HG03175 (cell line): ENCODE measurements around the gene ITGB1BP1.

Source experiments
- ATAC-seq: cut with Tn5 transposase; IDR thresholded peaks from one replicate; pipeline ENCODE4 v1.9.1; 2021; ENCODE audit warnings: mild to moderate bottlenecking, moderate library complexity; ENCODE audit not compliant: unreplicated experiment

ITGB1BP1 gene, protein sequence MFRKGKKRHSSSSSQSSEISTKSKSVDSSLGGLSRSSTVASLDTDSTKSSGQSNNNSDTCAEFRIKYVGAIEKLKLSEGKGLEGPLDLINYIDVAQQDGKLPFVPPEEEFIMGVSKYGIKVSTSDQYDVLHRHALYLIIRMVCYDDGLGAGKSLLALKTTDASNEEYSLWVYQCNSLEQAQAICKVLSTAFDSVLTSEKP

DNA sequence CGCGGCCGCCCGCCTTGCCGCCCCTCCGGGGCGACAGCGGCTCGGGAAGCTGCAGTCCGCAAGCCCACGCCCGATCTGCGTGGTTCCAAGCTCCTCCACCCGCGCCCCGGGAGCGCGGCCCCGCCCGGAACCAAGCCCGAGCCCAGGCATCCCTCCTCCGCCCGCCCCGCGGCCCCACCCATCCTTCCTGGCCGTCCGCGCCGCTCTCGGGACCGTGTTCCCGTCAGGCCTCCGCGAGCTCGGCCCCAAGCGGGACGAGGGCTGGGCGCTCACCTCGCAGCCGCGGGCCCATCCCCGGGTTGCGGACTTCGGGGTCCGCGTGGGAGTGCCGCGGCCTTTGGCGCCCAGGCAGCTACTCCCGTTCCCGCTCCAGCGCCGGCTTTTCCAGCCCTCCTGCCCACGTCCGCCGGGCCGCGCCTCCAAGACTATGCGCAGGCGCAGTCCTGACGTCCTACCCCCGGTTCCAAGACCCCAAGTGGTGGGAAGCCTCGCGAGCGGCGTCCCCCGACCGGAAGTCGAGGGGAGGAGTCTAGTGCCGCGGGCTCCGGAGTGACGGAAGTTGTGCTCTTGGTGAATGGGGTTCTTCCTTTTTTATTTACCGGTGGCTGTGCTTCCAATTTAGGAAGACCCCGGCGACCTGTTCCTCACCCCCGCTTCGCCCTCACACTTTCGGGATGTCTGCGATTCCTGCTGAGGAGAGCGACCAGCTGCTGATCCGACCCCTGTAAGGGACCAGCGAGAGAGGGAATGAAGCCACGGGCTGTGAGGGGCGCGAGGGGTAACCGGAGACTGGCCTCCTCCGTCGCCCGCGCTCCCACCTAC is at the start of gene ITGB1BP1, which contains the start of gene CPSF3:
Gene ITGB1BP1 (minus strand): TSS at position 429 of the 822 bp plus-strand sequence. CDS start 4,831 bp downstream, outside the sequence.
Gene CPSF3 (plus strand): TSS at position 555 of the 822 bp plus-strand sequence. CDS start 120 bp downstream, at position 675.
- ATAC-seq, result peak; percentile 90

DNA sequence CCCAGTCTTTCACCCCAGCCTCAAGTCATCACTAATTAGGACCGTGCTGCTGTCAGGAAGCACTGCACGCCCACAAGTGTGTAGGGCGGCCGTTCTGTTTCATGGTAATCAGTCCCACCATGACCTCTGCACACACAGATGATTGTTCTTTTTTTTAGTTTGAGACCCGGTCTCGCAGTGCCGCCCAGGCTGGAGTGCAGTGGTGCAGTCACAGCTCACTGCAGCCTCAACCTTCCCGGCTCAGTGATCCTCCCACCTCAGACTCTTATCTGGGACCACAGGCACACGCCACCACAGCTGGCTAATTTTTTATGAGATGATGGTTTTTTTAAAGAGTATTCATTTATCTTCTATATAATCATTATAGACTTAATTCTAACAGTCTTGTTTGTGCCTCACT is 49.2 kb upstream of the ITGB1BP1 start:
- ATAC-seq, result no peak

DNA sequence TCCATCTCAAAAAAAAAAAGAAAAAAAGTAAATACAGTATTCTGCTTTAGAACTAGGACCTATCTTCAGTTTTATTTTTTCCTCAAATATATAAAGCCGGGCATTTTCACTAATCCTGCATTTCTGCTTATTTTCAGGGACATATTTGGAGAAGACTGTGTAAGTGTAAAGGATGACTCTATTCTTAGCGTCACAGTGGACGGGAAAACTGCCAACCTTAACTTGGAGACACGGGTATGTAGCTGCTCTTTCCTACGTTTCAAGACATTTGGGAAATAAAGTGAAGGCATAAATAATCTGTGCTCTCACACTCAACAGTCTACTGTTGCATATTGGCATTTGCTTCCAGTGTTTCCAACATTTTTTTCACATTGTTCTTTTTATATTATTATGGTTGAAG is 47.9 kb upstream of the ITGB1BP1 start:
- no peak for ATAC-seq

DNA sequence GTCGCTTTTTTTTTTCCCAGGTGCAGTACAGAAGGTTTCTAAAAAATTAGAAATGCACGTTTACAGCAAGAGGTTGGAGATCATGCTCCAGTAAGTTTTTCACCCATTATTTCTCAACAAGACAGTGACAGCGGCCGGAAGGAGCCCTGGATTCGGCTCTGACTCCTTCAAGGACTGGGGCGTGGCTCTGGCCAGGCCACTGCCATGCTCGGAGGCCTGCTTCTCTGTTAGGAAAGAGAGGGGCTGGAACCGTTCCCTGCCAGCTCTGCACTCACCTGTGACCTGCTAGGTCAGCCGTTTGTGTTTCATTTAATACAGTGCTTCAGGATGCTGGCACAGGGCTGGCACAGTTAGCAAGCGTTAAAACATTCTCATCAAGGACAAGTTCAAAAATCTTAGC is 44.4 kb upstream of the ITGB1BP1 start:
- ATAC-seq, result no peak

DNA sequence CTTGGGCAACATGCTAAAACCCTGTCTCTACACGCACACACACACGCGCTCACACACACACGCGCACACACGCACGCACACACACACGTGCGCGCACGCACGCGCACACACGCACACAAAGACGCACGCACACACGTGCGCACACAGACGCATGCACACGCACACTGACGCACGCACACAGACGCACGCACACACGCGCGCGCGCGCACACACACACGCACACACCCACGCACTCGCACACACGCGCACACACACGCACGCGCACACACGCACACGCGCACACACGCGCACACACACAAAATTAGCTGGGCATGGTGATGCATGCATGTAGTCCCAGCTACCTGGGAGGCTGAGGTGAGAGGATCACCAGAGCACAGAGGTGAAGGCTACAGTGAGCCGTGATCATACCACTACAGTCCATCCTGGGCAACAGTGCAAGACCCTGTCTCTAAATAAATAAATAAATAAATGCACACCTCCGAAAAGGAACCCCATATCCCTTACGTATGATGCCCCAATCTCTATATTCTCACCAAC is 42.9 kb upstream of the ITGB1BP1 start:
- ATAC-seq, result no peak

DNA sequence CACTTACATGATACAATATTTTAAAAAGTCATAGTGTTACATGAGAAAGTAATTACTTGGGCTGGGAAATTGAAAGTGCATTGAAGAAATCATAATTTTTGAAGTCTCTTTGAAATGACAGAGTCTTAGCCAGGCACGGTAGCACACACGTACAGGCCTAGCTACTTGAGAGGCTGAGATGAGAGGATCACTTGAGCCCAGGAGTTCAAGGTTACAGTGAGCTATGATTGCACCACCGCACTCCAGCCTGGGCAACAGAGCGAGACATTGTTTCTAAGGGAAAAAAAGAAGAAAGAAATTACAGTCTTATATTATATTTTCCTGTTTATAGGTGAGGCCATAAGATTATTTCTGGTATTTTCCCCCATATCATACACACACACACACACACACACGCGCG is 41.8 kb upstream of the ITGB1BP1 start:
- ATAC-seq, result no peak

DNA sequence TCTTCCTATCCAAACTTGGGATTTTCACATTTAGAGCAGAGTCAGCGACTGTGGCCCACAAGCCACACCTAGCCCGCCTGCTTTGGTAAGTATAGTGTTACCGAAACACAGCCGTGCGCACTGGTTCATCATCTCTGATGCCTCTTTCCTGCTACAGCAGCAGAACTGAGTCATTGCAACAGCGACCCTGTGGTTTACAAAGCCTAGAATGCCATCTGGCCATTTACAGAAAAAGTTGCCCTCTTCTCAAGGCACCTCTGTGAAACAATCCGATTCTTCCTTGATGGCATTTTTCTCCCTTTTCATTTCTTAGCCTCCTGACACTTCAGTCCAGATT is 40.3 kb upstream of the ITGB1BP1 start:
- ATAC-seq, result peak; percentile 55

DNA sequence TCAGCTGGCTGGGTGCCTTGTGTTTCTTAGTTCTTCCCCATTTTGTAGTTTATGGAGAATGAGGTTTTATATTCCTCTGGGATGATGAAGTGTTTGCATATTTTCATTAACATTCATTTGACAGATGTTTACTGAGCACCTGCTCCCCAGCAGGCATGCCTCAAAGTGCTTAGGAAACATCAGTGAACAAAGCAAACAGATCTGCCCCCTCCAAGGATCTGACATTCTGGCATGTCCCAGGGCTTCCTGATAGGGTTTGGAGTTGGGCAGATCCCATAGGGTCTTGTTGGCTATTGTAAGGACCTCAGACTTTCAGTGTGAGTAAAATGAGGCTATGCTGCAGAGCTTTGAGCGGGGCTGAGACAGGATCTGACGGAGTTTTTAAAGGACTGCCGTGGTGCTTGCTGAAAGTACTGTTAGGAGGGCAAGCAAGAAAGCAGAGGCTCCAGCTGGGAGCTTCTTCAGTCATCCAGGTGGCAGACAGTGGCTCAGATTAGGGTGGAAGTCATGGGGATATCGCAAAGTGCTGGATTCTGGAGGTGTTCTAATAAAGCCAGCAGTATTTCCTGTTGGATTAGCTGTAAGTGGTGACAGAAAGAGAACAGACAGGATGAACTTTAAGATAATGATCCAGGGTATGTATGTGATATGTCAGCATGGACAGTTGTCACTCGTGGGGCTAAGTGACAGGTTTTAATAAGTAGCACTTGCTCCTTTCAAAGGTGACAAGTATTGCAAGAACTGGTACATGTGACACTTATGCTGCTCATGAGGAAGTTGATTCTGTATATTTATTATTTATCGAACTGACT is 39.8 kb upstream of the ITGB1BP1 start:
- peak; percentile 25 for ATAC-seq

DNA sequence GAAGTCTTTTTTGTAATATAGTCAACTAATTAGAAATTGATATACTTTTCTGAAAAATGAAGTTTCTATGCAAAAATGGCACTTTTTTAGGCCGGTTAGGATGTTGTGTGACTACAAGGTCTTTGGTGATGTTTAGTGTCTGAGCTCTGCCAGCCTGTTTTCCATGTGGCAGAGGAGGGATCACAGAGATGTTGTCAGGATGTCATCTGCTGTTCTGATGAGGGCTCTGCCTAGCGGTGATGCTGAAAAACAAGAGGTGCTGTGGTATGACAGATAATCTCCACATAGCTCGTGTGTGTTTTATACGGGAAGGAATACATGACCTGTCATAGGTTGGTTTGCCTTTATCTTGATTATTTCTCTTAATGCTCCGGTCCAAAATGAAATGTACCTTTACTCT is 39.0 kb upstream of the ITGB1BP1 start:
- ATAC-seq, result no peak

DNA sequence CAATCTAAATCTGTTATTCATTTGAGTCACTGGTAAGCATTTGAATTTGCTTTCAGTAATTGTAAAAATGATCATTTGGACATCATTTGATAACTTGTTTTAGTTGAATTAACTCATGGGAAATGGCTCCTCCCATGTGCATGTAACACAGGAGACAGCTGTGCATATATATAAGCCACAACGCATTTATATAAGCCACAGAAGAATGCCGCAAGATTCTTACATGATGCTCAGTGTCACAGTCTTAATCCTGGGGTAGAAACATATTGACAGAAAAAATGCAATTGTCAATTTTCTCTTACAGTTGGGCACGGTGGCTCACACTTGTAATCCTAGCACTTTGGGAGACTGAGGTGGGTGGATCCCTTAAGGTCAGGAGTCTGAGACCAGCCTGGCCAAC is 37.8 kb upstream of the ITGB1BP1 start:
- no peak for ATAC-seq

DNA sequence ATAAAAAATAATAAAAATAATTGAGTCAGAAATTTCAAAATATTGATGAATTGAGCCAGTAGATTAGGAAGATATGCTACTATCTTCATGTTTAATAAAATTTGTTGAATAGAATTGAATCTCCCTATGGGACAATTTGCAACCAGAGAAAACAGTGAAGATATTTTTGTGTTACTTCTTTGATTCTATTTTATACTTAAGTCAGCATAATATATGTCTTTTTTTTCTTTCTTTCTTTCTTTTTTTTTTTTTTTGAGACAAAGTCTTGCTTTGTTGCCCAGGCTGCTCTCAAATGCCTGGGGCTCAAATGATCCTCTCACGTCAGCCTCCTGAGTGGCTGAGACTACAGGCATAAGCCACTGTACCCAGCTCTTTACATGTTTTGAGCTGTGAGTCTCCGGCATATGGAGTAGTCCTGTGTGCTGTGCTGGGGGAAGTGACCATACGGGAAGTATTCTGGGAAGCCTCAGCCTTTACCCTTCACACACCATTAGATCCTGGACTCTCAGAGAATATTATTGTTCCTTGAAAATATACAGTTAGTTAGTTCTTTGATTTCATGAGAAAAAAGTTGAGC is 37.2 kb upstream of the ITGB1BP1 start:
- no peak for ATAC-seq

DNA sequence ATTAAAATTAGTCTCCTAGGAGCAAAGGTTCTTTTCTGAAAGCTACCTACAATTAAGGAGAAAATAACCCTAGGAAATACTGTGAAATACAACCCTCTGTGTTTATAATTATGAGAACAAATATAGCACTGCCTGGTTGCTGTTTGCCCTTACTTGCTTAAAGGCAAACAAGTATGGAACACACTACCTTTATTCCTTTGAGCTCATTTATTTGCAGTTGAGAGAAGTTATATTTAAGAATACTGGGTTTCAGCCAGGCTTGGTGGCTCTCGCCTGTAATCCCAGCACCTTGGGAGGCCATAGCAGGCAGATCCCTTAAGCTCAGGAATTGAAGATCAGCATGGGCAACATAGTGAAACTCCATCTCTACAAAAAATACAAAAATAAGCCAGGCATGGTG is 27.9 kb upstream of the ITGB1BP1 start:
- ATAC-seq, result no peak

DNA sequence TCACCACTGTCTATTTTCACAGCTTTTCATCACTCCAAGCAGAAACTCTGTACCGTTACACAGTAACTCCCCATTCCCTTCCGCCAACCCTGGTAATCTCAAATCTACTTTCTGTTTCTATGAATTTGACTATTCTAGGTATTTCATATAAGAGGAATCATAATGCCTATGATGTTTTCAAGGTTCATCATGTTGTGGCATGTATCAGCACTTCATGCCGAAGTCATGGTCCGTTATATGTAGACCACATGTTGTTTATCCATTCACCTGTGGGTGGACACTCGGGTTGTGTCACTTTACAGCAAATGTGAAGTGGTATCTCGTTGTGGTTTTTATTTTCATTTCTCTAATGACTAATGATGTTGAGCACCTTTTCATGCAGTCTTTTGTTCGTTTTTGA is 21.8 kb upstream of the ITGB1BP1 start:
- ATAC-seq, result no peak

DNA sequence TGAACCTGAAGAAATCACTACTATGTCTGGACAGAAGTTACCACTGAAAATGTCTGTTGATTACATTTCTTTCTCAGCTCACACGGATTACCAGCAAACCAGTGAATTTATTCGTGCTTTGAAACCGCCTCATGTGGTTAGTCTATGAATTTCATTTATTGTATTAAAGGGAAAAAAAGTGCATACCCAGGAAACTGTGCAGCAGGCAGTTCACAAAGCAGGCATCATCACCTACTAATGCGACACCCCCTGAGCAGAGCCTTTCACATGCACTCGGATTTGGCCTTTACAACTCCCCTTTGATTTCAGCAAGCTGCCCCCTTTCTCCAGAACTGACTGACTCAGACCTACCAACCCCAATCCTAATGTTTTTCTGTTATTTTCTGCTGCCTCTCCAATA is 20.2 kb upstream of the ITGB1BP1 start:
- no peak for ATAC-seq

DNA sequence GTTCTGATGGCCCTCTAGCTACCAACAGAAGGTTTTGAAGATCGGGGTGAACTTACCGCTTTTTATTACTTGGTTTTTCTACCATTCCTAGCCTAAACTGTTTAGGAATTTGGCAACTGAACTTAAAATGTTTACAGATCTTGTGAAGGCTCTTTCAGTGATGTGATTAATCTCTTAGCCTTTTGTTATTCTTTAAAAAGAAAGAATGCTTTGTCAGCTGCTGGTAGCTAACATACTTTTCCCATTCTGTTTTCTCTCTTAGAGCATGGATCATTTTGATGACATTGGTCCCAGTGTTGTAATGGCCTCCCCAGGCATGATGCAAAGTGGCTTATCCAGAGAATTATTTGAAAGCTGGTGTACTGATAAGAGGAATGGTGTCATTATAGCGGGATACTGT is 18.2 kb upstream of the ITGB1BP1 start:
- ATAC-seq, result no peak

DNA sequence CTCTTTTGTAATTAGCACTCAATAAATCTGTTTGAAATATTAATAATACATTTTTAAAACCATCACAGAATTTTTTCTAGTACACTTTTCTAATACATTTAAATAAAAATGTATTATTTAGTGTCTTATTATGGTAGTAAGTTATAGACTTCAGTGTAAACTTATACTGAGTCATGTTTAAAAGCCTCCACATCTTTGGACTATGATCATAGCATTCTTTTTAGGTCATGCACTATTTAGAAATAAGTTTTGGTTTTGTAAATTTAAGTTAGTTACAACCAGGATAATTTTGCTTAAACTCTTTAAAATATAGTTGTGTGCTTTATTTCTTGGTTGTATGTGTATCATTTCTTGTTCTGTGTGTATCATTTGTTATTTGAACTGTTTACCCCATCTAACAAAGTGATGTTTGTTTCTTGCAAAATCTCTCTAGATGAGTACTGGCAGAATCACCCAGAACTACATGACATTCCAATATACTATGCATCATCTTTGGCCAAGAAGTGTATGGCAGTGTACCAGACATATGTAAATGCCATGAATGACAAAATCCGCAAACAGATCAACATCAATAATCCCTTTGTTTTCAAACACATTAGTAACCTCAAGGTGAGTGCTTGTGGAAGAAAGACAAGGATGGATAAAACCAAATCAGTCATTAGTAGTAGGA is 16.9 kb upstream of the ITGB1BP1 start:
- ATAC-seq, result no peak

DNA sequence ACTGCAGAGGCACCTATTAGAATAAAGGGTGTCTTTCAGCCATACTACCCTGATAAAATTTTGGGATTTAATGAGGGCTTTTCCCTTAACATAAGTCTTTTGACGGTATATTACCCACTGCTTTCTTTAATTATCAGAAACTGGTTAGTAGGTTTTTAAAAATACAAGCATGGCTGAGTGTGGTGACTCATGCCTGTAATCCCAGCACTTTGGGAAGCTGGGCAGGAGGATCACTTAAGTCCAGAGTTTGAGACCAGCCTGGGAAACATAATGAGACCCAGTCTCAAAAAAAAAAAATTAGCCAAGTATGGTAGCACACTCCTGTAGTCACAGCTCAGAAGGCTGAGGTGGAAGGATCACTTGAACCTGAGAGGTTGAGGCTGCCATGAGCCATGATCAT is 16.2 kb upstream of the ITGB1BP1 start:
- no peak for ATAC-seq

DNA sequence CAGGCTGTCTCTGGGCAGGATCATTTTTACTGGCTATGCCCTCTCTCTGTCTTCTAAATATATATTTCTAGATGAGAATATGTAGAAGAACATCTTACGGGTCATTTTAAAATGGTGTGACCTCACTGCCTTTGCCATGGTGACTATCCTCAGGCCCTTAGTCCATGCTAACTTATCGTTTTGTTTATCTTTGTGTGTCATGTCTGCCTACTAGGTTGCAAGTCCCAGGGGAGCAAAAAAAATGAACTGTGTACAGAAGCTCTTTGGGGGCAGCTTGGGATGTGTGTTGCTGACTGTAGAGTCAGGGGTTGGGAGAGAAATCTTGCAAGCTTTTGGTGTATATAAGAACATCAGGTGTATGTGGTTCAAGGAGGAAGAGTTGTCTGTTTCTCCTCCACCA is 11.2 kb upstream of the ITGB1BP1 start:
- ATAC-seq, result no peak

DNA sequence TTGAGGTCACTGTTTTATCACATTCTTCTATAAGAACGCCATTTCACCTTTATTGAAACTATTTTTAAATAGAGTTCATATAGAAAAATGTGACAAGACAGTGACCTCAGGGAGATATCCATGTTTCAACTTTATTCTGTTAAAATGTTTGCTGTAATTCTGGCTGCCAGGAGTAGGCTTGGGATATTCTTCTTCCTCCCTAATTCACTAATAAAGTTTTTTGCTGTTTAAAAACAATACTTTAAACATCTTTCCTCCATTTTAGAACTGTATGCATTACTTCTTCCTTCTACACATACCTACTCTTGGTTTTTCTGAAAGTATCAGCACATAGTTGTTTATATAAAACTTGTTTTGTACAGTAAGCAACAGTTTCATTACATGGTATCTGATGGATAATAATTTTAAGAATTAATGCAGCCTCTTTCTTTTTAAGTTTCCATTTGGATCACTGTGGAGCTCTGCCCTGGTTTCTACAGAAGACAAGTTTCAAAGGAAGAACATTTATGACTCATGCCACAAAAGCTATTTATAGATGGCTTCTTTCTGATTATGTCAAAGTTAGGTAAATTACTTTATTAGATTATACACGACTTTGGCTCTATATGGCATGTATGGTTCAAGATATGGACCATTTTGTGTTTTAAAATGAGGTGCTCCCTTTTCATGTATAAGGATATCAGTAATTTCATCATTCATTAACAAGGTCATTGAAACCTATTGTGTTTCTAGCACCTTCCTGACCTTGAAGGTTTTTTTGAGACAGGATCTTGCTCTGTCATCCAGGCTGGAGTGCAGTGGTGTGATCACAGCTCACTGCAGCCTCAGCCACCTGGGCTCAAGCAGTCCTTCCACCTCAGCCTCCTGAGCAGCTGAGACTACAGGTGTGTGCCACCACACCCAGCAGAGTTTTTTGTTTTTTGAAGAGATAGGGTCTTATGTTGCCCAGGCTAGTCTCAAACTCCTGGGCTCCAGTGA is 7.3 kb upstream of the ITGB1BP1 start:
- no peak for ATAC-seq
